IPS-18a (cell line): ENCODE data around the gene UBAC2.
"Not testable (repeated sequence)": the region's sequence is repeated elsewhere in the genome, so short reads cannot be mapped to it uniquely, and the experiment has no call there.

Source experiments
- H3K27ac ChIP-seq: one replicate; pipeline ENCODE4 v1.5.1; 2013; ENCODE audit warnings: low read length
- H3K27me3 ChIP-seq: one replicate; pipeline ENCODE4 v1.6.1; 2013; ENCODE audit warnings: mild to moderate bottlenecking, low read length; ENCODE audit not compliant: control insufficient read depth, insufficient read depth
- H3K36me3 ChIP-seq: one replicate; pipeline ENCODE4 v1.6.1; 2013; ENCODE audit warnings: low read depth, low read length; ENCODE audit not compliant: control insufficient read depth
- H3K4me1 ChIP-seq: one replicate; pipeline ENCODE4 v1.6.1; 2013; ENCODE audit warnings: low read depth, low read length; ENCODE audit not compliant: control insufficient read depth
- H3K4me3 ChIP-seq: one replicate; pipeline ENCODE4 v1.5.1; 2013; ENCODE audit warnings: low read length
- H3K9ac ChIP-seq: one replicate; pipeline ENCODE4 v1.6.1; 2013; ENCODE audit warnings: mild to moderate bottlenecking, low read length, moderate library complexity
- H3K9me3 ChIP-seq: one replicate; pipeline ENCODE4 v1.6.1; 2013; ENCODE audit warnings: low read depth, low read length; ENCODE audit not compliant: control insufficient read depth

Gene UBAC2

GRCh38 chr13:99228737-99229691 is 28.4 kb downstream of the UBAC2 start:
- H3K9me3 ChIP-seq, result no peaks in the 10 kb centered on the region
- no peaks in the 10 kb centered on the region for H3K36me3 ChIP-seq
- peaks cover under 1% of the 10 kb centered on the region for H3K4me1 ChIP-seq
- H3K9ac ChIP-seq, result no peak overlapping the region
- H3K27me3 ChIP-seq, result no peaks in the 10 kb centered on the region
- H3K4me3 ChIP-seq, result no peak overlapping the region
- no peak overlapping the region for H3K27ac ChIP-seq

DNA sequence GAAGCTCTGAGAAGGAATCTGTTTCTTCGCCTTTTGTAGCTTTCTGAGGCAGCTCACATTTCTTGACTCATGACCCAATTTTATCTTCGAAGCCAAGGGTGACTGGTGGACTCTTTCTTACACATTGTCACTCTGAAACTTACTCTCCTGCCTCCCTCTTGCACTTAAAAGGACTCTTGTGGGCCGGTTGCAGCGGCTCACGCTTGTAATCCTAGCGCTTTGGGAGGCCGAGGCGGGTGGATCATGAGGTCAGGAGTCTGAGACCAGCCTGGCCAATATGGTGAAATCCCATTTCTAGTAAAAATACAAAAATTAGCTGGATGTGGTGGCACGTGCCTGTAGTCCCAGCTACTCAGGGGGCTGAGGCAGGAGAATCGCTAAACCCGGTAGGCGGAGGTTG is 29.9 kb downstream of the UBAC2 start:
- H3K9me3 ChIP-seq, H3K36me3 ChIP-seq, H3K4me3 ChIP-seq, H3K4me1 ChIP-seq, H3K27ac ChIP-seq, H3K27me3 ChIP-seq, H3K9ac ChIP-seq: not testable (repeated sequence)

- Histone ChIP-seq H3K27me3 (no peaks in the 10 kb centered on the region), H3K4me3 (no peak overlapping the region), H3K9me3 (no peaks in the 10 kb centered on the region), H3K27ac (no peak overlapping the region), H3K36me3 (no peaks in the 10 kb centered on the region), H3K9ac (no peak overlapping the region), H3K4me1 (no peaks in the 10 kb centered on the region)
Measured at GRCh38 chr13:99230991-99231390, 30.3 kb downstream of the UBAC2 start.

DNA sequence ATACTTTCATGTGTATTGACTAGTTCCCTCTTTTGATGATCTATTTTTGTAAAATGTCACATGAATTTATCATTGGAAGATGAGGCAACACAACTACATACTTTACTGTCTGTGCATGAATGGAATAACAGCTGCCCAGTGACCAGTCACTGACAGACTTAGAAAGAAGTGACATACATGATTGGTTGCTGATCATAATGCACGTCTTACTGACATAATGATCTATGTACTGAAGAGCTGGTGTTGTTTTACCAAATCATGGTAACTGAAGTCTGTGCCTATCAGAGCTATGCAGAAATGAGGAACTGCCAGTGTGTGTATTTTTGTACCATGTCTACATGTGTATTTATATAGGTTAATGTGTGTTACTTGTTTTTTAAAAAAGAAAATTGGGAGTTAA is 31.1 kb downstream of the UBAC2 start:
- H3K4me3 ChIP-seq, result no peak overlapping the region
- H3K27ac ChIP-seq, result no peak overlapping the region
- H3K4me1 ChIP-seq, result no peaks in the 10 kb centered on the region
- H3K9me3 ChIP-seq, result no peaks in the 10 kb centered on the region
- no peaks in the 10 kb centered on the region for H3K27me3 ChIP-seq
- H3K36me3 ChIP-seq, result no peaks in the 10 kb centered on the region
- H3K9ac ChIP-seq, result no peak overlapping the region

DNA sequence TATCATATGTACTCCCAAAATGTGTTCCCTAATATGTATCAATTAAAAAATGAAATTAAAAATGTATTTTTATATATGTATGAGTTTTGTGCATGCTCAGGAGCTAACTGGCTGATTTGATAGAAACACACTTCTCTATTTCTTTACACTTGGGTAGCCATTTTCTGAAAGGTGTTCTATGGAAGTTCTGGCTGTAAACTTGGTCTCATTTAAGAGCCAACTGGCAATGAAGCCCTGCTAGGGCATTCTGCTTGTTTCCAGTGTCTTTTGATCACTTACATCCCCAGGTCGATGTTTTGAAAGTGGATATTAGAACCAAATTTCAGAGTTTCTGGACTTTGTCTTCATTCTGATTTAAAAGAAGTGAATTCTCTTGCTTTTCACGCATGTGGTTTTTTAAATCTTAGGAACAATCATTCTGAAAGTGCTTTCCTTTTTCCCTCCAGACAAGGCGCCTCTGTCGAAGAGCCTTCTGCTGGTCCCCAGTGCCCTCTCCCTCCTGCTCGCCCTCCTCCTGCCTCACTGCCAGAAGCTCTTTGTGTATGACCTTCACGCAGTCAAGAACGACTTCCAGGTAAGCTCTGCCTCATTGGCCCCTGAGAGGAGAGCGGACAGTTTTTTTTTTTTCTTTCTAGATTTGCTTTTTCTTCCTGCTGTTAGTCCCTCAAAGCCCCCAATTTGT is 37.5 kb downstream of the UBAC2 start:
- Histone ChIP-seq H3K27ac (no peak overlapping the region), H3K9me3 (no peaks in the 10 kb centered on the region), H3K4me1 (no peaks in the 10 kb centered on the region), H3K27me3 (no peaks in the 10 kb centered on the region), H3K36me3 (peaks cover 25% of the 10 kb centered on the region), H3K4me3 (no peak overlapping the region), H3K9ac (no peak overlapping the region)

DNA sequence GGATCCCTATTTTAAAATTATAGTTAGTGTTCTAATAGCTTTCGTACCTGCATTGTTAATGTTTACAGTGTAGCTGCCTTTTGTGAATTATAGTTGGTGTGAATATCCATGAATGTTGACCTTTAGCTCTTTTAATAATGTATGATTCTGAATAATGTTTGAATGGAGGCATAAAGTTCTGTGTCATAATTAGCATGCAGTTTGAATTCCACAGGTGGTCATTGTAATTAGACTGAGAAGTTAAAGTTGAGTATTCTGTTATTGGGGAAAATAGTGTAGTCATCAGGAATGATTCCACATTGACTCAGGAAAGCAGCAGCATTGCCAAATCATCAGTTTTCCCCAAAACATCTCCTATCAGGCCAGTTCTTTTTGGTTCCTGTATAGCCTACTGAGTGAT is 45.4 kb downstream of the UBAC2 start:
- Histone ChIP-seq H3K9me3 (no peaks in the 10 kb centered on the region), H3K36me3 (peaks cover 14% of the 10 kb centered on the region), H3K27ac (no peak overlapping the region), H3K9ac (no peak overlapping the region), H3K4me3 (no peak overlapping the region), H3K4me1 (no peaks in the 10 kb centered on the region), H3K27me3 (no peaks in the 10 kb centered on the region)

DNA sequence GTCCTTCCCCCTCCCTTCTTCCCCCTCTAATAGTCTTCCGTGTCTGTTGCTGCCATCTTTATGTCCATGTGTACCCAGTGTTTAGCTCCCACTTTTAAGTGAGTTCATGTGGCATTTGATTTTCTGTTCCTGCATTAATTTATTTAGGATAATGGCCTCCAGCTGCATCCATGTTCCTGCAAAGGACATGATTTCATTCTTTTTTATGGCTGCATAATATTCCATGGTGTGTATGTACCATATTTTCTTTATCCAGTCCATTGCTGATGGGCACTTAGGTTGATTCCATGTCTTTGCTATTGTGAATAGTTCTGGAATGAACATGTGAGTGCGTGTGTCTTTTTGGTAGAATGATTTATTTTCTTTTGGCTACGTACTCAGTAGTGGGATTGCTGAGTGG is 48.5 kb downstream of the UBAC2 start:
- not testable (repeated sequence) for H3K36me3 ChIP-seq, H3K9ac ChIP-seq, H3K4me1 ChIP-seq, H3K4me3 ChIP-seq, H3K9me3 ChIP-seq, H3K27me3 ChIP-seq, H3K27ac ChIP-seq

DNA sequence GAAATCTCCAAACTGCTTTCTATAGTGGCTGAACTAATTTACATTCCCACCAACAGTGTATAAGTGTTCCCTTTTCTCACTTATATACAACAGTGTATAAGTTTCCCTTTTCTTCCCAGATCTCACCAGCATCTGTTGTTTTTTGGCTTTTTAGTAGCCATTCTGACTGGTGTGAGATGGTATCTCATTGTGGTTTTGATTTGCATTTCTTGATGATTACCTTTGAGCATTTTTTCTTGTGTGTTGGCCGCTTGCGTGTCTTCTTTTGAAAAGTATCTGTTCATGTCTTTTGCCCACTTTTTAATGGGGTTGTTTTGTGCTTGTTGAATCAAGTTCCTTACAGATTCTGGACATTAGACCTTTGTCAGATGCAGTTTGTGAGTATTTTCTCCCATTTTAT is 49.0 kb downstream of the UBAC2 start:
- H3K27ac ChIP-seq, H3K27me3 ChIP-seq, H3K4me1 ChIP-seq, H3K36me3 ChIP-seq, H3K9me3 ChIP-seq, H3K4me3 ChIP-seq, H3K9ac ChIP-seq: not testable (repeated sequence)

DNA sequence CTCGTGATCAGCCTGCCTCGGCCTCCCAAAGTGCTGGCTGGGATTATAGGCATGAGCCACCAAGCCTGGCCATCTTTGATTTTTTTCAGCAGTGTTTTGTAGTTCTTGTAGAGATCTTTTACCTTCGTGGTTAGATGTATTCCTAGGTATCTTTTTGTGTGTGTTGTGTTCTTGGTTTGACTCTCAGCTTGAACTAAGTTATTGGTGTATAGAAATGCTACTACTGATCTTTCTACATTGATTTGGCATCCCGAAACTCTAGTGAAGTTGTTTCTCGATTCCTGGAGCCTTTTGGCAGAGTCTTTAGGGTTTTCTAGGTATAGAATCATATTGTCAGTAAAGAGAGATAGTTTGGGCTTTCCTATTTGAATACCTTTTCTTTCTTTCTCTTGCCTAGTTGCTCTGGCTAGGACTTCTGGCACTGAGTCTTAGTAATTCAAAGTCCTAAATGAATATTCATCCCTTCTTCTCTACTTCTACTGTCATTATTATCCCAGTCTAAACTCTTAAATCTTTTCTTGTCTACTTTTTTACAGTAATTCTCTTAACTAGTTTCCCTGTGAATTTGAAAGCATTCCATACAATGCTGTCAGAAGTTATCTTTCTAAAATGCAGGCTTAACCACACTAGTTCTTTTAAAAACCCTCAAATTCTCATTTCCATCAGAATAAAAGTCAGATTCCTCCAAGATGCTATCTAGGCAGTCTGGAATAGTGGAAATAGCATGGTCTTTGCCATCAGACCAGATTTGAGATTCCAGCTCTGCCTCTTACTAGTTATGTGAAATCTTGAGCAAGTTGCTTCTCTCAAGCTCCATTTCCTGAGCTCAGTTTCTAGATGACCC is 50.5 kb downstream of the UBAC2 start:
- Histone ChIP-seq H3K36me3 (peaks cover 10% of the 10 kb centered on the region), H3K27ac (no peak overlapping the region), H3K9ac (no peak overlapping the region), H3K4me1 (peaks cover 3% of the 10 kb centered on the region), H3K9me3 (no peaks in the 10 kb centered on the region), H3K27me3 (no peaks in the 10 kb centered on the region), H3K4me3 (no peak overlapping the region)

- peaks cover 7% of the 10 kb centered on the region for H3K36me3 ChIP-seq
- H3K9ac ChIP-seq, result no peak overlapping the region
- H3K27me3 ChIP-seq, result no peaks in the 10 kb centered on the region
- peaks cover 3% of the 10 kb centered on the region for H3K4me1 ChIP-seq
- H3K27ac ChIP-seq, result no peak overlapping the region
- no peaks in the 10 kb centered on the region for H3K9me3 ChIP-seq
- no peak overlapping the region for H3K4me3 ChIP-seq
Measured at GRCh38 chr13:99251921-99252320, 51.3 kb downstream of the UBAC2 start.

GRCh38 chr13:99254830-99255229 is 54.2 kb downstream of the UBAC2 start:
- Histone ChIP-seq H3K27me3 (no peaks in the 10 kb centered on the region), H3K27ac (no peak overlapping the region), H3K36me3 (peaks cover 12% of the 10 kb centered on the region), H3K9me3 (no peaks in the 10 kb centered on the region), H3K4me3 (no peak overlapping the region), H3K9ac (no peak overlapping the region), H3K4me1 (peaks cover 3% of the 10 kb centered on the region)
